ENCODE data around the gene P2RY1.

DNA sequence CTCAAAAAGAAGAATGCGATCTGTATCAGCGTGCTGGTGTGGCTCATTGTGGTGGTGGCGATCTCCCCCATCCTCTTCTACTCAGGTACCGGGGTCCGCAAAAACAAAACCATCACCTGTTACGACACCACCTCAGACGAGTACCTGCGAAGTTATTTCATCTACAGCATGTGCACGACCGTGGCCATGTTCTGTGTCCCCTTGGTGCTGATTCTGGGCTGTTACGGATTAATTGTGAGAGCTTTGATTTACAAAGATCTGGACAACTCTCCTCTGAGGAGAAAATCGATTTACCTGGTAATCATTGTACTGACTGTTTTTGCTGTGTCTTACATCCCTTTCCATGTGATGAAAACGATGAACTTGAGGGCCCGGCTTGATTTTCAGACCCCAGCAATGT lies 1.3 kb downstream of the P2RY1 start:
- TF ChIP-seq, protein P1, sequence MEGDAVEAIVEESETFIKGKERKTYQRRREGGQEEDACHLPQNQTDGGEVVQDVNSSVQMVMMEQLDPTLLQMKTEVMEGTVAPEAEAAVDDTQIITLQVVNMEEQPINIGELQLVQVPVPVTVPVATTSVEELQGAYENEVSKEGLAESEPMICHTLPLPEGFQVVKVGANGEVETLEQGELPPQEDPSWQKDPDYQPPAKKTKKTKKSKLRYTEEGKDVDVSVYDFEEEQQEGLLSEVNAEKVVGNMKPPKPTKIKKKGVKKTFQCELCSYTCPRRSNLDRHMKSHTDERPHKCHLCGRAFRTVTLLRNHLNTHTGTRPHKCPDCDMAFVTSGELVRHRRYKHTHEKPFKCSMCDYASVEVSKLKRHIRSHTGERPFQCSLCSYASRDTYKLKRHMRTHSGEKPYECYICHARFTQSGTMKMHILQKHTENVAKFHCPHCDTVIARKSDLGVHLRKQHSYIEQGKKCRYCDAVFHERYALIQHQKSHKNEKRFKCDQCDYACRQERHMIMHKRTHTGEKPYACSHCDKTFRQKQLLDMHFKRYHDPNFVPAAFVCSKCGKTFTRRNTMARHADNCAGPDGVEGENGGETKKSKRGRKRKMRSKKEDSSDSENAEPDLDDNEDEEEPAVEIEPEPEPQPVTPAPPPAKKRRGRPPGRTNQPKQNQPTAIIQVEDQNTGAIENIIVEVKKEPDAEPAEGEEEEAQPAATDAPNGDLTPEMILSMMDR (IDR thresholded peaks at IDR 0.05 in 2 of 3, conservative IDR thresholded peaks at IDR 0.05 in 1 of 3; ENCODE audit: borderline replicate concordance in 1 of 3, insufficient read depth in 1 of 3, low read depth in 2 of 3, low read length in 2 of 3) = no peak
- TF ChIP-seq REST (IDR thresholded peaks at IDR 0.05; ENCODE audit: low read depth) (no peak), CEBPB (IDR thresholded peaks at IDR 0.05; ENCODE audit: low read depth) (no peak), JUND (IDR thresholded peaks at IDR 0.05) (no peak)
